HG03108 (cell line): Measurements from ENCODE around the gene LDB3.
A peak's percentile ranks its signal among the peaks of the same experiment; 100 is the strongest.

ENCODE experiments used
- ATAC-seq: cut with Tn5 transposase; IDR thresholded peaks from one replicate; pipeline ENCODE4 v1.9.1; 2021; ENCODE audit warnings: moderate library complexity; ENCODE audit not compliant: unreplicated experiment

The LDB3 gene

DNA sequence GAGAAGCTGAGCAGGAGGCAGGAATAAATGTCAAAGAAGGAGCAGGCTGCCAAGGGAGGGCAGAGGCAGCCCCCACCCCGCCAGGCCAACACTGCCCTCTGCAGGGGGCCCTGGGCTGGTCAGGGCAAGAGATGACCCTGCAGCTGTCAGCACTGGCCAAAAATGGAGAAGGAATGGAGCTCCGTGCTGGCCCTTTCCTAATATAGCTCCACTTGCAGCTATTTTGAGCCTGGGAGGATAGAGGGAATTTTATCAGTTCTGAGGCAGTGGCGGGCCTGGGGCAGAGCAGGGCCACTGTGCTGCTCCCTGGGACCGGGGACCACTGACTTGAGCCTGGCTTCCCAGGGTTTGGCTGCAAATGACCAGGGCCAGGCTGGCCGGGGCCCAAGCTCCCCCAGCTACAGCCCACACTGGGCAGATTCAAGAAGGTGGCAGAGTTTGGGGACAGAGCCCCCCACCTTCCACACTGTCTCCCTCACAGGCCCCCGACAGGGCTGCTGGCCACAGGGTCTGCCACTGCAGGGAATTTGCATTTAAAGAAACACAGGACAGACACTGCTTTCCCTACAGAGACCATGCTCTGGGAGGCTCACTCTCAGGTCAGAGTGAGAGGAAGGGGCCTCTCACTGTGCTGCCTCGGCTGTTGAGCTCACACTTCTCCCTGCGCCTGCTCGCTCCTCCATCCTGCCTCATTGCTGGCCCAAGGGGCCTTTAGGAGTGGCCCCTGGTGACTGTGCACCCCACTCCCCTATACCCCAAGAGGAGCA is 16.2 kb downstream of the LDB3 start:
- no peak for ATAC-seq

GRCh38 chr10:86685416-86685815 is 17.1 kb downstream of the LDB3 start:
- ATAC-seq = no peak

DNA sequence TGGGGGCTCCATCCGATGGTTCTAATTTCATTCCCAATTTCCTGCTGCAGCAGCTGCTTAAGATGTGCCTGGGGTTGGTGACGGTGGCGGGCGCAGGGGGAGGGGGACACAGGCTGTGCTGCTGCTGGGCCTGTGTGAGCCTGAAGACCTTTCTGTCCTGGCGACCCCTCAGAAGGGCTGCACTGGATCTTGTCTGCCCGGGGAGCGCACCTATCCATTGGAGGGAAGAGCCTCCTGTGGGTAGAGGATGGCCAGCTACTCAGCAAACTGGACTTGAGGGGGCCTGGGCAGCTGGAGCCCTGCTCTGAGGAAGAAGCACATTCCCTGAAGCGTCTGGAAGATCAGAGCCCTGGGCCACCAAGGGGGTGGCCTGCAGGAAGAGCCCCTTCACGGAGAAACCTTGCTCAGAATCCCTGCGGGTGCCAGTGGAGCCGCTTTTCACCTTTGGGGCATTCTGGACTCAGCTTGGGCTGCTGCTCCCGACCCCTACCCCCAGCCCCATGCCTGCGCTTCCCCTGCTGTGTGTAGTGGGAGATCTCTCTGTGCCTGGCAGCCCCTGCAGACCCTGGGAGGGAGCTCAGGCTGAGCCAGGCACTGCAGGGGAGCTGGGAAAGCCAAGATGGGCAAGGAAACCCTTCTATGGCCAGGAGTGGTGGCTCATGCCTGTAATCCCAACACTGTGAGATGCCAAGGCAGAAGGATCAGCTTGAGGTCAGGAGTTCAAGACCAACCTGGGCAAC is 17.8 kb downstream of the LDB3 start:
- ATAC-seq = no peak

- ATAC-seq = no peak
Measured at GRCh38 chr10:86686972-86687371, 18.7 kb downstream of the LDB3 start.

DNA sequence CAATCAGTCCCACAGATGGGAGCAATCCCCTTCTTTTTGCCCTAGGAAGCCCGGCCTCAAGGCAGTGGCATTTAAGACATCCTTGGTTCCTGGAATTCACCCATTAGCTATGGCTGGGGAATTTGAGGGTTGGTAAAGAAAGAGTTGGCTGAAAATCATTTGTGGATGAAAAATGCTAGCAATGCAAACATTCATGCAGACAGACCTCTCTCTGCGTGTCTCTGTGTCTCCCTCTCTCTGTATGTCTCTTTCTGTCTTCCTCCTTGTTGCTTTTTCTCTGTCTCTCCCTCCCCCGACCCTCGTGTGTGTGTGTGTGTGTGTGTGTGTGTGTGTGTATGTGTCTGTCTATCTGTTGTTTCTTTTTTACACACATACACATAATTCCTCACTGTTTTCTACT is 19.4 kb downstream of the LDB3 start:
- ATAC-seq = no peak

DNA sequence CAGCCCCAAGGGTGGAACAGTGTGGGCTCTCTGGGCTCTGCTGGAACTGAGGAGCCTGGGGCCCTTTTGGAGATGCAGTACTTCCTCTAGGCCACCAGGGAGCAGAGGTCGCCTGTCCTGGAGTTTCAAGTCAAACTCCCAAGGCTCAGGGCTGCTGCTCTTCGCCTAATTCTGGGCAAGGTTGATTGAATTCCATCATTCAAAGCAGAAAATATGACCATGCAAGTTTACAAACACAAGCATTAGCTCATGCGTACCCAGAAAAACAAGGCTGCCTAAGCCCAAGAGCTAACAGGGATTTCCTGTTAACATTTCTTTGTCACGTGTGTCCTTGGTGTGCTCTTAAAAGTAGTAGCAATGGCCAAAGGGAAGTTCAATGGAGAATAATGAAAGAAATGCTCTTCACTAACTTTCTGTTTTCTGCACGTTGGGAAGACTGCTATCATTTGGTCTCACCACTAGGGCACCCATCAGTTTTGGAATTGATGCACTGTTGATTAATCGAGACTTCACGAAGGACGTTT is 20.1 kb downstream of the LDB3 start:
- ATAC-seq = peak; percentile 82

GRCh38 chr10:86689146-86689545 is 20.8 kb downstream of the LDB3 start:
- no peak for ATAC-seq

DNA sequence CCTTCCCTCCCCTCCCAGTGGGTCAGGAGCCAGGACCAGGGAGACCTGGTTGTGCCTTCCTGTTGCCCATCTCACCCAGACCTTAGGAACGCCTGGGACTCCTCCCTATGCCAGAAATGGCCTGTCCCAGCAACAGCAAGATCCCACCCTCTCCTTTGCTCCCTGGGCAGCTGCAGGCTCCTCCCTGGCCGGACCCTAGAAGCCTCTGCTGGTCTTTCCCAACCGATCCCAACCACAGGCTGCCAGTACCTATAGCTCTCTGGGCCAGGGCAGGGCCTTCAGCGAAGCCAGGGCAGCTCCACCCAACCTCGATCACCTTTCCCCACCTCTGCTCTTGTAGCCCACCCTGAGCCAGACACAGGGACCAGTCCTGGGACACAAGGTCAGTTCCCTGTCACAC is 21.9 kb downstream of the LDB3 start:
- ATAC-seq = no peak

DNA sequence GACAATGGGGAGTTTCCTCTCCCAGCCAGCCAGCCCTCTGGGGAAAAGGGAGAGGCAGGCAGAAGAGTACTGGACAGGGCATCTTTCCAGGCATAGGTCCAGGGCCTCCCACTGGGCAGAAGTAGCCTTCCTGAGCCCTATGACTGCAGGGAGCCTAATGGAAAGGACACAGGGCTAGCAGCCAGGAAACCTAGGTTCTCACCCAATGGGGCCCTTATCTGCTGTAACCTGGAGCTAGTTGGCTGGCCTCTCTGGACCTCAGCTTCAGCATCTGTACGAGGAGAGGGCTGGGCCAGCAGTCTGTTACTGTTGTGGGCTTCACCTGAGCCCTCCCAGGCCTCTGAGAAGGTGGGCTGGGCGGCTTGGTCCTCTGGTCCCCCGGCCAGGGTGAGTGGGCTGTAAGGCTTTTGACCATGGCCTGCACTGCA is 22.4 kb downstream of the LDB3 start:
- no peak for ATAC-seq

GRCh38 chr10:86691333-86692022 is 23.2 kb downstream of the LDB3 start:
- ATAC-seq = no peak

- ATAC-seq = no peak
Measured at GRCh38 chr10:86692023-86692514, 23.8 kb downstream of the LDB3 start.

GRCh38 chr10:86692664-86693063 is 24.4 kb downstream of the LDB3 start:
- no peak for ATAC-seq

GRCh38 chr10:86693275-86693674 is 25.0 kb downstream of the LDB3 start:
- no peak for ATAC-seq

DNA sequence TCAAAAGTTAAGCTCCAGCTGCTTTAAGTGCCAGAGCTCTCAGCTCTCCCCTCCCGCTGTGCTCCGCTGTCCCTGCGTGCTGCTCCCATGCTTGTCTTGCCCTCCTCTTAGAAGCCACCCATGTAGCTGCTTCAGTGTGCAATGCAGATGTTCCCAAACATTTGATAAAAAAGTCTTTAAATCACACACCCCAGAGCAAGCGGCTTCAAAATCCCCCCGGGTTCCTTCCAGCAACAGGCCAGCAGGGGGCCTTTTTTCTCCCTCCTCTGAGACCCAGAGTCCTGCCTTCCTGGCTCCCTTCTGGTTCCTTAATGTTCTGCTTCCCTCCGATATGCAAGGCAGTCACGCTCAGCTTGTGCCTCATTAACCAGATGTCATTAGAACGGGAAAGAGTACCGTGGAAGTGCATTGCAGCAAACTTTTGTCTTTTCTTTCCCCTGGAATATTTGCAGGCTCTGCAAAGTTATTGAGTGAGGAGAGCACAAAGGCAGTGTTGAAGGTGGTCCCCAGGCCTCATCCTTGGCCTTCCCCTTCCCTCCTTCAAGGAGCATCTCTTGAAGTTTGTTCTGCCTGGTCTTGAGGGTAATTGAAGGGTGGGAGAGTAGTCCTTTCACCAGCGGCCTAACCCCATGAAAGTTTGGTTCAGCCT is 25.5 kb downstream of the LDB3 start:
- ATAC-seq = no peak

DNA sequence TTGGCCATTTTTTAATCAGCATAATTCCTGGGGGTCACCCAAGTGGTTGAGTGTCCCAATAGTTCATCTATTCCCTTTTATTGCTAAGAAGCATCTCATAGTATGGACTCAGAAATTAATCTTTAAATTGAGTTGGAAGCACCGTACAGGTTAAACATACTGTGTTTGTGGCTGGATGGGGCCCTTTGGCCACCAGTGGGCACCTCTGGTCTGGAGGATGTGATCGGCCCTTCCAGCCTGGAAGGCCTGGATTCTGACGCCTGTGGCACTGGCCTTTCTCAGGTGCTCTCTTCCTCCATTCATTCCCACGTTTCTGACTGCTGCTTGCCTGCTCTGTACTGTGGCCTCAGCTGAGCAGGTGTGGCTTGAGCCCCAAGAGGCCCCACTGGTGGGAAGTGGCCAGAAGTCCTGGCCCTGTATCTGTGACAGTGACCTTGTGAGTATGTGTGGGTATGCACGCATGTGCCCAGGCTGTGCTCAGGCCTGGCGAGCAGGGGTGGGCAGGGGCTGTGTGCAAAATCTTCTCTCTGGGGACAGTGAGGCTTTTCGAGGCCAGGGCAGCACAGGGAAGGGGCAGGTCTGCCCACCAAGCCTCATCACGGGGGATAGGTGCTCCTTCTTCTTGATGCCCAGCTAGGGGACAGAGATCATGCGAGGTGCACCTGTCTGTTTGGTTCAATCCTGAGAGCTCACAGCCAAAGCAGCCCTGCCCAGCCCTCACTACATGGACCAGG is 30.1 kb downstream of the LDB3 start:
- no peak for ATAC-seq

- no peak for ATAC-seq
Measured at GRCh38 chr10:86699125-86699524, 30.8 kb downstream of the LDB3 start.

DNA sequence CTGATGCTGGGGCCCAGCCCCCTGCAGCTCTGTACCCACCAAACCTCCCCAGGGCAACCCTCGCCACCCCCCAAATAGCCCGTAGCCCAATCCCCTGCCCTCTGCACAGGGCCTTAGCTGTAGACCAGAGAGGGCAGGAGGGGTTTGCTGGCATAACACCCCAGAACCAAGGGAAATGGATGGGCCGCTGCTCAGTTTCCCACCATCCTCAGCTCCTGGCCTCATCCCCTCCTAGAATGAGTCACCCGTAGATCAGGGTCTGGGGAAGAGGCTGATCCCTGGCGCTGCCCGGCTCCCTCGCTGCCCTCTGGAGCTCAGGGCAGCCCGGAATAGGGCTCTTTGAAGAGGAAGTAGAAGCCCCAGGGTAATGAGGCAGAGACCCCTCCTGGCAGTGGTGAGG is 31.2 kb downstream of the LDB3 start:
- ATAC-seq = no peak

GRCh38 chr10:86699991-86700840 is 31.9 kb downstream of the LDB3 start:
- no peak for ATAC-seq

DNA sequence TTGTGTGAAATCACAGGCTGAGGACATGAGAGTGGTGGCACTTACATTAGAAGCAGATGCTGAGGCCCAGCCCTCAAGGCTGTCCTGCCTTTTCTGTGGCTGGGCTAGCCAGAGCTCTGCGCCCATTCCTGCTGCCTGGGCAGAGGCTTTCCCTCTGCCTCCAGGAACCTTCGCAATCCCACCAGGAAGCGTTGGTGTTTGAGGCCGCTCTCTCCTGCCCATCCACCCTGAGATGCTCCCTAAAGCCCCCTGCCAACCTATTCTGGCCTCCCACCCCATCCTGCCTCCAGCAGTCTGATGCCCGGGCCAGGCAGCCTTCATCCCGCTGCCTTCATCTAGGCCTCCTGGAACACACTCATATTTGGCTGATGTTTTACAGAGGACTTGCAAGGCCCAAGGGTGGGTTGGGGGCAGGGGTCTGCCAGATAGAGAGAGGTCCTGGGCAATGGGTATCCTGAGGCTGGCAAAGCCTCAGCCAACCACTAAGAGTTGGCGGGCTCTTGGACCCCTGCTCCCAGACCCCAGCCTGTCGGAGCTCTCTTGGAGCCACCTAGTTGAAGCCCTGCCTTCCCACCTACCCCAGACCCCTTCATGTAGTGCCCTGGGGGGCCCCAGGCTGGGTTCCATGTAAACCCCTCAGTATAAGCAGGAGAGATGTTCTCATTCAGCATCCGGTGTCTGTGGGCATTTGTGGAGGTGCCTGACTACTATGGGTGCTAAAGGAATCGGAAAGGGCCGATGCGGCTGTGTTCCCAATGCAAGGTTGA is 32.7 kb downstream of the LDB3 start:
- no peak for ATAC-seq
